ENCODE data around the gene DUSP1. TPM values are rescaled to one million over a fixed set of nuclear protein-coding genes. Genes with fewer than 3 reads are reported as not detected.

Gene DUSP1
- total RNA-seq, 1 experiment from 2014 or later, result 522 TPM

GRCh38 chr5:172725273-172725672 is 45.7 kb downstream of the DUSP1 start:
- H3K4me2 ChIP-seq (ENCODE audit: low read length), result no peak overlapping the region
- H3K36me3 ChIP-seq (ENCODE audit: low read depth, low read length), result no peaks in the 10 kb centered on the region
- TF ChIP-seq CTCF (conservative IDR thresholded peaks at IDR 0.05; ENCODE audit: low read depth, low read length) (no peak), EZH2 (IDR thresholded peaks at IDR 0.05; ENCODE audit: low read length, unreplicated experiment) (no peak), EZH2phosphoT487 (IDR thresholded peaks at IDR 0.05; ENCODE audit: borderline replicate concordance, low read length) (no peak)
- BruUV-seq (replicated peaks), result no TSS peak
- DNase-seq, result no peak
- H3K27me3 ChIP-seq (ENCODE audit: low read length), result no peaks in the 10 kb centered on the region
- POLR2A ChIA-PET (ENCODE audit: unreplicated experiment), result no interaction called here
- no peaks in the 10 kb centered on the region for H3K4me1 ChIP-seq (ENCODE audit: insufficient read depth, low read length)
- ATAC-seq, result no peak
- CTCF ChIA-PET, result no interaction called here
- intact Hi-C loops (cut with micrococcal nuclease), result no loop called here
- no peaks in the 10 kb centered on the region for H3K9me2 ChIP-seq (replicated peaks; ENCODE audit: low read length)
- H4K20me1 ChIP-seq (ENCODE audit: low read length), result no peaks in the 10 kb centered on the region
- no peak overlapping the region for H3K27ac ChIP-seq (ENCODE audit: low read length)
- no peak overlapping the region for H2AFZ ChIP-seq (ENCODE audit: low read length)
- H3K4me3 ChIP-seq (ENCODE audit: low read length), result no peak overlapping the region
- H3K79me2 ChIP-seq (ENCODE audit: low read length), result no peaks in the 10 kb centered on the region
- no peaks in the 10 kb centered on the region for H3F3A ChIP-seq (ENCODE audit: low read length, unreplicated experiment)
- H3K9ac ChIP-seq (ENCODE audit: low read length), result no peak overlapping the region
- H3K9me3 ChIP-seq (ENCODE audit: low read length), result no peaks in the 10 kb centered on the region

- BruUV-seq (replicated peaks), result no TSS peak
These were observed 46.5 kb downstream of the DUSP1 start for GRCh38 chr5:172724242-172725183.

More at GRCh38 chr5:172724242-172725183, 46.5 kb downstream of the DUSP1 start:
- no peaks in the 10 kb centered on the region for H4K20me1 ChIP-seq (ENCODE audit: low read length)
- no peak overlapping the region for H3K4me3 ChIP-seq (ENCODE audit: low read length)
- H3K27me3 ChIP-seq (ENCODE audit: low read length), result no peaks in the 10 kb centered on the region
- POLR2A ChIA-PET (ENCODE audit: unreplicated experiment), result no interaction called here
- no peak overlapping the region for H3K4me2 ChIP-seq (ENCODE audit: low read length)
- no peaks in the 10 kb centered on the region for H3K9me2 ChIP-seq (replicated peaks; ENCODE audit: low read length)
- H3K9me3 ChIP-seq (ENCODE audit: low read length), result no peaks in the 10 kb centered on the region
- H2AFZ ChIP-seq (ENCODE audit: low read length), result no peak overlapping the region
- no peak overlapping the region for H3K27ac ChIP-seq (ENCODE audit: low read length)
- no peaks in the 10 kb centered on the region for H3F3A ChIP-seq (ENCODE audit: low read length, unreplicated experiment)
- H3K79me2 ChIP-seq (ENCODE audit: low read length), result no peaks in the 10 kb centered on the region
- TF ChIP-seq EZH2phosphoT487 (IDR thresholded peaks at IDR 0.05; ENCODE audit: borderline replicate concordance, low read length) (no peak), CTCF (conservative IDR thresholded peaks at IDR 0.05; ENCODE audit: low read depth, low read length) (no peak), EZH2 (IDR thresholded peaks at IDR 0.05; ENCODE audit: low read length, unreplicated experiment) (no peak)
- H3K9ac ChIP-seq (ENCODE audit: low read length), result no peak overlapping the region
- ATAC-seq, result no peak
- intact Hi-C loops (cut with micrococcal nuclease), result no loop called here
- no peaks in the 10 kb centered on the region for H3K36me3 ChIP-seq (ENCODE audit: low read depth, low read length)
- DNase-seq, result no peak
- H3K4me1 ChIP-seq (ENCODE audit: insufficient read depth, low read length), result no peaks in the 10 kb centered on the region
- CTCF ChIA-PET, result interaction anchor here (0.6 kb wide), 2 partner anchors 7 to 9 kb away, joined by 3 read pairs; no protein-coding TSS in a partner anchor

All from PC-3 (cell line).